H9 (cell line): ENCODE results near the gene NOS3. TPM values are rescaled to one million over a fixed set of nuclear protein-coding genes. Genes with fewer than 3 reads are reported as not detected.

ENCODE experiments used
- DNase-seq: peaks from one replicate; pipeline ENCODE4 v3.0.0-alpha.2; 2017
- H2AFZ ChIP-seq: one replicate; pipeline ENCODE4 v1.6.1; 2013; ENCODE audit warnings: mild to moderate bottlenecking, low read length, control low read depth, moderate library complexity
- H2AK5ac ChIP-seq: 2 replicates; pipeline ENCODE4 v1.6.1; 2013; ENCODE audit warnings: low read length, control low read depth, mixed read lengths; ENCODE audit not compliant: insufficient read length
- H2BK120ac ChIP-seq: one replicate; pipeline ENCODE4 v1.6.1; 2013; ENCODE audit warnings: low read depth, mild to moderate bottlenecking, low read length, control low read depth, inconsistent platforms; ENCODE audit not compliant: poor library complexity, severe bottlenecking
- H2BK12ac ChIP-seq: 2 replicates; pipeline ENCODE4 v1.6.1; 2013; ENCODE audit warnings: low read length, control low read depth, mixed read lengths, low read depth; ENCODE audit not compliant: insufficient read length
- H2BK15ac ChIP-seq: 2 replicates; pipeline ENCODE4 v1.6.1; 2013; ENCODE audit warnings: low read depth, low read length, control low read depth
- H2BK20ac ChIP-seq: one replicate; pipeline ENCODE4 v1.6.1; 2013; ENCODE audit warnings: low read depth, mild to moderate bottlenecking, low read length, control low read depth, inconsistent platforms; ENCODE audit not compliant: poor library complexity, severe bottlenecking
- H2BK5ac ChIP-seq: 2 replicates; pipeline ENCODE4 v1.6.1; 2013; ENCODE audit warnings: low read length, control low read depth, mixed read lengths; ENCODE audit not compliant: insufficient read length
- H3K14ac ChIP-seq: 2 replicates; pipeline ENCODE4 v1.6.1; 2013; ENCODE audit warnings: low read length, control low read depth; ENCODE audit not compliant: insufficient read depth
- H3K18ac ChIP-seq: 2 replicates; pipeline ENCODE4 v1.6.1; 2013; ENCODE audit warnings: low read depth, mild to moderate bottlenecking, mixed read lengths, low read length, control low read depth; ENCODE audit not compliant: insufficient read length
- H3K23ac ChIP-seq: 2 replicates; pipeline ENCODE4 v1.6.1; 2013; ENCODE audit warnings: low read length, control low read depth, mixed read lengths, low read depth; ENCODE audit not compliant: insufficient read length
- H3K23me2 ChIP-seq: 2 replicates; pipeline ENCODE4 v1.6.1; 2013; ENCODE audit warnings: low read depth, mild to moderate bottlenecking, mixed read lengths, low read length, control low read depth; ENCODE audit not compliant: insufficient read length, poor library complexity, severe bottlenecking
- H3K27ac ChIP-seq: 2 replicates; pipeline ENCODE4 v1.5.1; 2013; ENCODE audit warnings: low read length, control low read depth, mixed read lengths, low read depth; ENCODE audit not compliant: insufficient read length
- H3K27me3 ChIP-seq: 2 replicates; pipeline ENCODE4 v1.6.1; 2013; ENCODE audit warnings: low read length, control low read depth, inconsistent platforms; ENCODE audit not compliant: insufficient read depth
- H3K4ac ChIP-seq: 2 replicates; pipeline ENCODE4 v1.6.1; 2013; ENCODE audit warnings: low read depth, mild to moderate bottlenecking, control low read depth, inconsistent platforms, low read length, moderate library complexity
- H3K4me1 ChIP-seq: 2 replicates; pipeline ENCODE4 v1.6.1; 2013; ENCODE audit warnings: low read length, control low read depth, inconsistent platforms; ENCODE audit not compliant: insufficient read depth
- H3K4me2 ChIP-seq: 2 replicates; pipeline ENCODE4 v1.6.1; 2013; ENCODE audit warnings: low read length, control low read depth, mixed read lengths; ENCODE audit not compliant: insufficient read length, insufficient read depth
- H3K56ac ChIP-seq: 2 replicates; pipeline ENCODE4 v1.6.1; 2013; ENCODE audit warnings: low read depth, mild to moderate bottlenecking, mixed read lengths, low read length, control low read depth; ENCODE audit not compliant: insufficient read length
- H3K79me1 ChIP-seq: 2 replicates; pipeline ENCODE4 v1.6.1; 2013; ENCODE audit warnings: low read depth, mild to moderate bottlenecking, moderate library complexity, low read length, control low read depth, inconsistent platforms; ENCODE audit not compliant: insufficient read depth, poor library complexity, severe bottlenecking
- H3K79me2 ChIP-seq: 2 replicates; pipeline ENCODE4 v1.6.1; 2013; ENCODE audit warnings: low read length, control low read depth, inconsistent platforms; ENCODE audit not compliant: insufficient read depth
- H3K9ac ChIP-seq: 2 replicates; pipeline ENCODE4 v1.6.1; 2013; ENCODE audit warnings: low read length, control low read depth, mixed read lengths; ENCODE audit not compliant: insufficient read length; ENCODE audit errors: extremely low read depth
- H3K9me3 ChIP-seq: one replicate; pipeline ENCODE4 v1.6.1; 2013; ENCODE audit warnings: low read depth, low read length, inconsistent platforms; ENCODE audit not compliant: control insufficient read depth
- H3T11ph ChIP-seq: one replicate; pipeline ENCODE4 v1.6.1; 2013; ENCODE audit warnings: mild to moderate bottlenecking, low read length, control low read depth, inconsistent platforms
- H4K20me1 ChIP-seq: one replicate; pipeline ENCODE4 v1.6.1; 2013; ENCODE audit not compliant: control insufficient read depth, insufficient read length, insufficient read depth
- H4K5ac ChIP-seq: 2 replicates; pipeline ENCODE4 v1.6.1; 2013; ENCODE audit warnings: low read depth, mild to moderate bottlenecking, mixed read lengths, low read length, control low read depth; ENCODE audit not compliant: insufficient read length
- H4K8ac ChIP-seq: replicated peaks from 2 replicates; pipeline ENCODE4 v1.6.1; 2013; ENCODE audit warnings: low read length, control low read depth, mixed read lengths, low read depth; ENCODE audit not compliant: insufficient read length
- H4K91ac ChIP-seq: 2 replicates; pipeline ENCODE4 v1.6.1; 2013; ENCODE audit warnings: low read depth, mild to moderate bottlenecking, moderate library complexity, mixed read lengths, low read length, control low read depth; ENCODE audit not compliant: insufficient read length
- H3K27ac Mint-ChIP-seq, 3 experiments: 2 replicates in 2 of 3; 3 replicates in 1 of 3; pipeline ENCODE4 v1.8.0; 2020 to 2021; ENCODE audit warnings: mixed read lengths in 3 of 3, mild to moderate bottlenecking in 1 of 3, moderate library complexity in 1 of 3
- H3K27me3 Mint-ChIP-seq: 2 replicates; pipeline ENCODE4 v1.8.0; 2021; ENCODE audit warnings: low read depth, mild to moderate bottlenecking, moderate library complexity, mixed read lengths
- H3K36me3 Mint-ChIP-seq, 3 experiments: 2 replicates in 2 of 3; 3 replicates in 1 of 3; pipeline ENCODE4 v1.8.0; 2020 to 2021; ENCODE audit warnings: low read depth in 3 of 3, mixed read lengths in 3 of 3; ENCODE audit not compliant: insufficient read depth in 1 of 3
- H3K4me1 Mint-ChIP-seq, 2 experiments: 2 replicates each; pipeline ENCODE4 v1.8.0; 2020; ENCODE audit warnings: mixed read lengths in 2 of 2
- H3K4me3 Mint-ChIP-seq, 2 experiments: 2 replicates in 1 of 2; 3 replicates in 1 of 2; pipeline ENCODE4 v1.8.0; 2020 to 2021; ENCODE audit warnings: mild to moderate bottlenecking in 2 of 2, mixed read lengths in 2 of 2, moderate library complexity in 1 of 2
- H3K9me3 Mint-ChIP-seq, 2 experiments: 2 replicates in 1 of 2; 3 replicates in 1 of 2; pipeline ENCODE4 v1.8.0; 2020; ENCODE audit warnings: mild to moderate bottlenecking in 2 of 2, mixed read lengths in 2 of 2, moderate library complexity in 1 of 2
- WGBS: extraction: QIAGEN DNeasy Blood & Tissue Kit; methylation state at CpG from one replicate; pipeline ENCODE4 v1.1.7; 2013; ENCODE audit warnings: missing lambda C conversion rate, low lambda C conversion rate, mixed read lengths; ENCODE audit not compliant: insufficient read length; ENCODE audit errors: extremely low coverage; 5-methylcytosine and 5-hydroxymethylcytosine counted together
- total RNA-seq: library from RNA; stranded (reverse); gene quantifications from 2 replicates; pipeline ENCODE4 v1.2.1, GENCODE V29; 2021
- TF ChIP-seq, protein P1 (sequence below): fragments of 200-600 bp; sonication (generic); conservative IDR thresholded peaks from 3 replicates; pipeline ENCODE4 v1.8.0; 2021; ENCODE audit warnings: antibody characterized with exemption, mild to moderate bottlenecking

The NOS3 gene
- total RNA-seq, 1 experiment from 2014 or later = 4.5 TPM

DNA sequence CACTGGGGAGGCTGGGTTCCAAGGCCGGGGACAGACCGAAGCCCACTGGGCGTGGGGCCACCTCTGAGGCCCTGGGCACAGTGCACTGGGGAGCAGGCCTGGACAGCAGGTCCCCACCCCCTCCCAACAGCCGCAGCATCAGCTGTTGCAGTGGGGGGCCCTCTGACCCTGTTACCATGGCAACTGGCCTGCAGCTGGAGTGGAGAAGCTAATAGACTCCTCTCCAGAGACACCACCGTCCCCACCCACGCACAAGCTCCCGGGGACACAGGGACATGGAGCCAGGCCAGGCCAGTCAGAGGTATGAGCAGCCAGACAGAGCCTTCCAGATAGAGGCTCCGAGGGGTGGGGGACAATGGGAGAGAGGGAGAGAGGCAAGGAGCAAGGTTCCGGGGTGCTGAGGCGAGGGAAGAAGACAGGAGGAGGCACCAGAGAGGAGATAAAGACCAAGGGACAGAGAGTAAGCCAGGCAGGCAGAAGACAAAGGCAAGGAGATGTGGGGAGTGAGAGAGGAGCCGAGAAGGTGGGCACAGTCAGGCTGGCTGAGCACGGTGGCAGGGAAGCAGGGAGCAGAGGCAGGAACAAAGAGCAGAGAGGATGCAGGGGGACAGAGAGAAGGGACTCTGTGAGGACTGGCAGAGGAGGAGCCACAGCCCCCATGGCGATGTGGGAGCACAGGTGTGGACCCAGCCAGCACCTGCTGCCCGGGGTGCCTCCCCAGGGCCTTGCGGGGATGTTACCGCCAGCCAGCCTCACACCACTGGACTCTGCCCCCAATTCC, 19.4 kb upstream of the NOS3 start:
- Histone ChIP-seq H3K23ac (no peak overlapping the region), H3K9me3 (no peaks in the 10 kb centered on the region), H3K9ac (no peak overlapping the region), H2AK5ac (no peak overlapping the region), H3K4ac (no peak overlapping the region), H2BK5ac (no peak overlapping the region), H3K27ac (no peak overlapping the region), H3K79me1 (no peaks in the 10 kb centered on the region), H3K4me2 (no peak overlapping the region), H2BK20ac (no peak overlapping the region), H2AFZ (no peak overlapping the region), H3K14ac (no peak overlapping the region), H3T11ph (no peak overlapping the region), H4K20me1 (no peaks in the 10 kb centered on the region), H3K79me2 (no peaks in the 10 kb centered on the region), H3K18ac (peak overlapping the region; percentile 15), H4K8ac (no peak overlapping the region), H4K91ac (no peak overlapping the region), H3K23me2 (peaks cover 3% of the 10 kb centered on the region), H3K56ac (no peak overlapping the region), H4K5ac (no peak overlapping the region), H3K27me3 (no peaks in the 10 kb centered on the region), H2BK15ac (no peak overlapping the region), H2BK120ac (no peak overlapping the region), H2BK12ac (no peak overlapping the region), H3K4me1 (peaks cover 5% of the 10 kb centered on the region; the same call in 1 of the 2 replicates)
- H3K4me3 Mint-ChIP-seq = no peak overlapping the region; a peak in 1 of 5 replicates
- H3K4me1 Mint-ChIP-seq = peaks cover 35 to 59% of the 10 kb centered on the region in 2 experiments
- WGBS = no CpG with 5 or more reads among the region's 16 CpGs
- TF ChIP-seq, protein P1, sequence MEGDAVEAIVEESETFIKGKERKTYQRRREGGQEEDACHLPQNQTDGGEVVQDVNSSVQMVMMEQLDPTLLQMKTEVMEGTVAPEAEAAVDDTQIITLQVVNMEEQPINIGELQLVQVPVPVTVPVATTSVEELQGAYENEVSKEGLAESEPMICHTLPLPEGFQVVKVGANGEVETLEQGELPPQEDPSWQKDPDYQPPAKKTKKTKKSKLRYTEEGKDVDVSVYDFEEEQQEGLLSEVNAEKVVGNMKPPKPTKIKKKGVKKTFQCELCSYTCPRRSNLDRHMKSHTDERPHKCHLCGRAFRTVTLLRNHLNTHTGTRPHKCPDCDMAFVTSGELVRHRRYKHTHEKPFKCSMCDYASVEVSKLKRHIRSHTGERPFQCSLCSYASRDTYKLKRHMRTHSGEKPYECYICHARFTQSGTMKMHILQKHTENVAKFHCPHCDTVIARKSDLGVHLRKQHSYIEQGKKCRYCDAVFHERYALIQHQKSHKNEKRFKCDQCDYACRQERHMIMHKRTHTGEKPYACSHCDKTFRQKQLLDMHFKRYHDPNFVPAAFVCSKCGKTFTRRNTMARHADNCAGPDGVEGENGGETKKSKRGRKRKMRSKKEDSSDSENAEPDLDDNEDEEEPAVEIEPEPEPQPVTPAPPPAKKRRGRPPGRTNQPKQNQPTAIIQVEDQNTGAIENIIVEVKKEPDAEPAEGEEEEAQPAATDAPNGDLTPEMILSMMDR = no peak
- DNase-seq = no peak
- peaks cover 0 to 3% (median 0%) of the 10 kb centered on the region in 3 experiments; a peak in 3 of 7 replicates for H3K36me3 Mint-ChIP-seq
- H3K9me3 Mint-ChIP-seq = no peaks in the 10 kb centered on the region
- H3K27me3 Mint-ChIP-seq = peaks cover 48% of the 10 kb centered on the region
- peak overlapping the region in 2 of 3 experiments; percentile 30 to 63; a peak in 3 of 7 replicates for H3K27ac Mint-ChIP-seq
